Astrocyte (in vitro differentiated cells and primary cell): ENCODE results near the gene VEGFB.

ENCODE experiments used
- CTCF ChIP-seq: IDR thresholded peaks from 2 replicates; pipeline ENCODE4 v1.5.1; 2011; ENCODE audit warnings: low read depth, mild to moderate bottlenecking, inconsistent platforms, low read length, moderate library complexity; ENCODE audit not compliant: insufficient read depth
- EZH2 ChIP-seq: IDR thresholded peaks from 2 replicates; pipeline ENCODE4 v1.6.1; 2012; ENCODE audit warnings: mild to moderate bottlenecking, low read length, inconsistent platforms; ENCODE audit not compliant: insufficient read depth

- peak; percentile 84 for TF ChIP-seq CTCF
- TF ChIP-seq EZH2 = no peak
Observed at GRCh38 chr11:64204464-64204989, 29.9 kb upstream of the VEGFB start.
